Astrocyte (in vitro differentiated cells and primary cell): ENCODE measurements around the gene WIZ.

Experiments
- EZH2 ChIP-seq: IDR thresholded peaks from 2 replicates; pipeline ENCODE4 v1.6.1; 2012; ENCODE audit warnings: mild to moderate bottlenecking, low read length, inconsistent platforms; ENCODE audit not compliant: insufficient read depth
- TF ChIP-seq, protein P1 (sequence below): IDR thresholded peaks from 2 replicates; pipeline ENCODE4 v1.5.1; 2011; ENCODE audit warnings: low read depth, mild to moderate bottlenecking, inconsistent platforms, low read length, moderate library complexity; ENCODE audit not compliant: insufficient read depth

DNA sequence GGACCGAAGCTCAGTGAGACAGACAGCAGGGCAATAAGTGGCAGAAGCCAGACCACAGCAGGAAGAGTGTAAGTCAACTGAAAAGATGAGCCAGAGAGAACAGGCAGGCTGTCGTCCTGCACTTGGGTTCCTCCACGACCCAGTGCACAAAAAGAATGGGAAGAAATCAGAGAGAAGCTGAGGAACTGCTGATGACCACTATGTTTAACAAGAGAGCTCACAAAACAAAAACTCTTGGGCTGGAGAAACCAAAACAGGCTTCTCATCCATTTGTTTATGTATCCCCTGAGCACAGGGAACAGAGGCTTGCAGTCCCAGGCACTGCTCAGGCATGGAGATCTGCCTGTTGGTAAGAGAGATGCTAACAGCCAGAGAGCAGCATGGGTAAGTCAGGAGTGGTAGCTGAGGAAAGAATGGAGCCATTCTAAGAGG is 45.0 kb downstream of the WIZ start:
- TF ChIP-seq, protein P1, sequence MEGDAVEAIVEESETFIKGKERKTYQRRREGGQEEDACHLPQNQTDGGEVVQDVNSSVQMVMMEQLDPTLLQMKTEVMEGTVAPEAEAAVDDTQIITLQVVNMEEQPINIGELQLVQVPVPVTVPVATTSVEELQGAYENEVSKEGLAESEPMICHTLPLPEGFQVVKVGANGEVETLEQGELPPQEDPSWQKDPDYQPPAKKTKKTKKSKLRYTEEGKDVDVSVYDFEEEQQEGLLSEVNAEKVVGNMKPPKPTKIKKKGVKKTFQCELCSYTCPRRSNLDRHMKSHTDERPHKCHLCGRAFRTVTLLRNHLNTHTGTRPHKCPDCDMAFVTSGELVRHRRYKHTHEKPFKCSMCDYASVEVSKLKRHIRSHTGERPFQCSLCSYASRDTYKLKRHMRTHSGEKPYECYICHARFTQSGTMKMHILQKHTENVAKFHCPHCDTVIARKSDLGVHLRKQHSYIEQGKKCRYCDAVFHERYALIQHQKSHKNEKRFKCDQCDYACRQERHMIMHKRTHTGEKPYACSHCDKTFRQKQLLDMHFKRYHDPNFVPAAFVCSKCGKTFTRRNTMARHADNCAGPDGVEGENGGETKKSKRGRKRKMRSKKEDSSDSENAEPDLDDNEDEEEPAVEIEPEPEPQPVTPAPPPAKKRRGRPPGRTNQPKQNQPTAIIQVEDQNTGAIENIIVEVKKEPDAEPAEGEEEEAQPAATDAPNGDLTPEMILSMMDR = no peak
- no peak for TF ChIP-seq EZH2
